GM12878 (cell line): Measurements from ENCODE around the gene PPP1R13B. TPM values are rescaled to one million over a fixed set of nuclear protein-coding genes. Genes with fewer than 3 reads are reported as not detected.

ENCODE experiments used
- BCL11A ChIP-seq: IDR thresholded peaks from 2 replicates; pipeline ENCODE4 v1.6.1; 2011; ENCODE audit warnings: low read depth, low read length
- HCFC1 ChIP-seq: fragments of 150-350 bp; IDR thresholded peaks from 2 replicates; pipeline ENCODE4 v1.6.1; 2014; ENCODE audit warnings: low read length
- LARP7 ChIP-seq: fragments of 450-650 bp; IDR thresholded peaks from 2 replicates; pipeline ENCODE4 v1.6.1; 2017; ENCODE audit warnings: mild to moderate bottlenecking
- MYC ChIP-seq: IDR thresholded peaks from 2 replicates; pipeline ENCODE4 v1.6.1; 2011; ENCODE audit warnings: mild to moderate bottlenecking, low read length, moderate library complexity, inconsistent platforms; ENCODE audit not compliant: insufficient read depth, insufficient replicate concordance, insufficient read length, severe bottlenecking
- NBN ChIP-seq: fragments of 450-650 bp; IDR thresholded peaks from 2 replicates; pipeline ENCODE4 v1.6.1; 2016
- NFYB ChIP-seq: IDR thresholded peaks from 2 replicates; pipeline ENCODE4 v1.6.1; 2011; ENCODE audit warnings: low read depth, mild to moderate bottlenecking, low read length, improper control_type of control experiment, moderate library complexity; ENCODE audit not compliant: insufficient read depth
- NR2C1 ChIP-seq: fragments of 450-650 bp; IDR thresholded peaks from 2 replicates; pipeline ENCODE4 v1.6.1; 2017; ENCODE audit warnings: antibody characterized with exemption, mild to moderate bottlenecking, moderate library complexity
- POLR2A ChIP-seq: IDR thresholded peaks from 2 replicates; pipeline ENCODE4 v1.6.1; 2011; ENCODE audit warnings: low read depth, mild to moderate bottlenecking, low read length
- POU2F2 ChIP-seq: IDR thresholded peaks from 3 replicates; pipeline ENCODE4 v1.6.1; 2011; ENCODE audit warnings: low read depth, mild to moderate bottlenecking, low read length, borderline replicate concordance
- RAD51 ChIP-seq: fragments of 450-650 bp; IDR thresholded peaks from 2 replicates; pipeline ENCODE4 v1.6.1; 2016; ENCODE audit warnings: moderate library complexity, mild to moderate bottlenecking, inconsistent platforms
- RBBP5 ChIP-seq: fragments of 200-600 bp; sonication (generic); conservative IDR thresholded peaks from 2 replicates; pipeline ENCODE4 v1.6.1; 2016
- RELA ChIP-seq: fragments of 450-650 bp; IDR thresholded peaks from 2 replicates; pipeline ENCODE4 v1.8.0; 2014; ENCODE audit warnings: borderline replicate concordance; ENCODE audit not compliant: partially characterized antibody
- RFX5 ChIP-seq: IDR thresholded peaks from 2 replicates; pipeline ENCODE4 v1.6.1; 2011; ENCODE audit warnings: low read depth, low read length, improper control_type of control experiment
- SRF ChIP-seq, 2 experiments: IDR thresholded peaks; 2 replicates each; pipeline ENCODE4 v1.6.1; 2011; ENCODE audit warnings: low read depth in 2 of 2, low read length in 2 of 2, mild to moderate bottlenecking in 1 of 2, moderate library complexity in 1 of 2
- SUZ12 ChIP-seq: fragments of 200-600 bp; sonication (generic); IDR thresholded peaks from one replicate; pipeline ENCODE4 v1.6.1; 2018; ENCODE audit warnings: antibody characterized with exemption, mild to moderate bottlenecking; ENCODE audit not compliant: unreplicated experiment
- ZNF274 ChIP-seq: IDR thresholded peaks from one replicate; pipeline ENCODE4 v1.8.0; 2011; ENCODE audit not compliant: insufficient read length, insufficient read depth
- polyA plus RNA-seq, 11 experiments: library from polyadenylated mRNA; depleted of rRNA in 4 of 11; unstranded in 6 of 11; stranded (reverse) in 5 of 11; fragments of >200 nt; fragmentation: Nextera tagmentation in 4 of 11; fragmentation: Illumina TruSeq in 1 of 11; extraction: Ambion mirVana in 4 of 11; extraction: Trizol in 1 of 11; gene quantifications; 1 replicate in 1 of 11; 2 replicates in 10 of 11; pipeline versions ENCODE4 v1.2.1 to v1.2.3, GENCODE V29; 2011 to 2016; ENCODE audit warnings: inconsistent platforms in 2 of 11, missing spikeins in 2 of 11, low read depth in 1 of 11
- total RNA-seq, 4 experiments: library from RNA; depleted of rRNA in 3 of 4; stranded (reverse); fragments of >200 nt in 3 of 4; fragmentation: Illumina TruSeq in 1 of 4; extraction: Trizol in 1 of 4; gene quantifications; 2 replicates each; pipeline versions ENCODE4 v1.2.1 to v1.2.3, GENCODE V29; 2013 to 2021
- TF ChIP-seq, protein P1 (sequence below): IDR thresholded peaks from 2 replicates; pipeline ENCODE4 v1.6.1; 2012; ENCODE audit warnings: improper control_type of control experiment, low read depth, low read length; ENCODE audit not compliant: insufficient replicate concordance

PPP1R13B gene
- total and polyA plus RNA-seq, 10 of the 15 experiments (the other 5 are each of a cell fraction or from before 2014, with no cell fraction given), result 0.16 to 8.1 (median 3.2) TPM

DNA sequence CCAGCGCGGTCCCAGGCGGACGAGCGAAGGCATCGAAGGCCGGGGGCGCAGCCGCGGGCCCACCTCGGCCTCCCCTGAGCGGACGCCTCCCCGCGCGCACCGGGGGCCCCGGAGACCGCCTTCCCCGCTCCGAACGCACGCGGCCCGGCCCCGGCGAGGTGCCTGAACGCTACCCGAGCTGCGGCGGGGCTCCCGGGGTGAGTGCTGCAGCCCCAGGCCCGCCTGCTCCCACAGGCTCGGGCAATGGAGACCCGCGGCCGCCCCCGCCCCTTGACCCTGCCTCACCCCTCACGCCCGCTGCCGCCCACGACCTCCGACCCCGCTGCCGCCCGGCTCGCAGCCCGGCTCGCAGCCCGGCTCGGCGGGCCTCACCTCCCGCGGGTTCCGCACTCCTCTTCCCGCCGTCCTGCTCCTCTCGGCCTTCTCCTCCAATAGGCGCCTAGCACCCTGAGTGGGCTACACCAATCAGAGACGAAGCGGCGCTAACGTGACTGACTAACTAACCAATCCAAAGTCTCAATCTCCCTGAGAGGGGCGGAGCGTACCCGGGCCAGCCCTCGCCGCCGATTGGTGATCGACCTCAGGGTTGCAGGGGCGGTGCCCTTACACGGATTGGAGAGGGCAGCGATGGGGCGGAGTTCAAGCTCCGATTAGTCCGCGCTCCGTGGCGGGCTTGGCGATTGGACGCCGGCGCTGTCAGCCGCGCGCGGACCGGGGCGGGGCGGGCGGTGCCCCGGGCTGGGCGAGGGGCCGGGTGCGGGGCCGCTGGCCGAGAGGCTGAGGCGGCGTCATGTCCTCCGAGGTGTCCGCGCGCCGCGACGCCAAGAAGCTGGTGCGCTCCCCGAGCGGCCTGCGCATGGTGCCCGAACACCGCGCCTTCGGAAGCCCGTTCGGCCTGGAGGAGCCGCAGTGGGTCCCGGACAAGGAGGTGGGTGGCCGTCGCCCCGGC, 132.0 kb downstream of the PPP1R13B start, which contains the start of the genes XRCC3 and ZFYVE21 (continued):
- TF ChIP-seq, protein P1, sequence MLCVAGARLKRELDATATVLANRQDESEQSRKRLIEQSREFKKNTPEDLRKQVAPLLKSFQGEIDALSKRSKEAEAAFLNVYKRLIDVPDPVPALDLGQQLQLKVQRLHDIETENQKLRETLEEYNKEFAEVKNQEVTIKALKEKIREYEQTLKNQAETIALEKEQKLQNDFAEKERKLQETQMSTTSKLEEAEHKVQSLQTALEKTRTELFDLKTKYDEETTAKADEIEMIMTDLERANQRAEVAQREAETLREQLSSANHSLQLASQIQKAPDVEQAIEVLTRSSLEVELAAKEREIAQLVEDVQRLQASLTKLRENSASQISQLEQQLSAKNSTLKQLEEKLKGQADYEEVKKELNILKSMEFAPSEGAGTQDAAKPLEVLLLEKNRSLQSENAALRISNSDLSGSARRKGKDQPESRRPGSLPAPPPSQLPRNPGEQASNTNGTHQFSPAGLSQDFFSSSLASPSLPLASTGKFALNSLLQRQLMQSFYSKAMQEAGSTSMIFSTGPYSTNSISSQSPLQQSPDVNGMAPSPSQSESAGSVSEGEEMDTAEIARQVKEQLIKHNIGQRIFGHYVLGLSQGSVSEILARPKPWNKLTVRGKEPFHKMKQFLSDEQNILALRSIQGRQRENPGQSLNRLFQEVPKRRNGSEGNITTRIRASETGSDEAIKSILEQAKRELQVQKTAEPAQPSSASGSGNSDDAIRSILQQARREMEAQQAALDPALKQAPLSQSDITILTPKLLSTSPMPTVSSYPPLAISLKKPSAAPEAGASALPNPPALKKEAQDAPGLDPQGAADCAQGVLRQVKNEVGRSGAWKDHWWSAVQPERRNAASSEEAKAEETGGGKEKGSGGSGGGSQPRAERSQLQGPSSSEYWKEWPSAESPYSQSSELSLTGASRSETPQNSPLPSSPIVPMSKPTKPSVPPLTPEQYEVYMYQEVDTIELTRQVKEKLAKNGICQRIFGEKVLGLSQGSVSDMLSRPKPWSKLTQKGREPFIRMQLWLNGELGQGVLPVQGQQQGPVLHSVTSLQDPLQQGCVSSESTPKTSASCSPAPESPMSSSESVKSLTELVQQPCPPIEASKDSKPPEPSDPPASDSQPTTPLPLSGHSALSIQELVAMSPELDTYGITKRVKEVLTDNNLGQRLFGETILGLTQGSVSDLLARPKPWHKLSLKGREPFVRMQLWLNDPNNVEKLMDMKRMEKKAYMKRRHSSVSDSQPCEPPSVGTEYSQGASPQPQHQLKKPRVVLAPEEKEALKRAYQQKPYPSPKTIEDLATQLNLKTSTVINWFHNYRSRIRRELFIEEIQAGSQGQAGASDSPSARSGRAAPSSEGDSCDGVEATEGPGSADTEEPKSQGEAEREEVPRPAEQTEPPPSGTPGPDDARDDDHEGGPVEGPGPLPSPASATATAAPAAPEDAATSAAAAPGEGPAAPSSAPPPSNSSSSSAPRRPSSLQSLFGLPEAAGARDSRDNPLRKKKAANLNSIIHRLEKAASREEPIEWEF, result no peak
- TF ChIP-seq ZNF274, result no peak
- TF ChIP-seq NFYB, result peak; percentile 97
- TF ChIP-seq POLR2A, result peak; percentile 92
- no peak; a peak in 1 of 4 replicates for TF ChIP-seq SRF (IDR thresholded peaks at IDR 0.05; ENCODE audit: low read depth in 2 of 2, low read length in 2 of 2)
- no peak for TF ChIP-seq SUZ12
- TF ChIP-seq RELA, result no peak
- peak; percentile 94 for TF ChIP-seq LARP7
- no peak for TF ChIP-seq BCL11A
- peak; percentile 70 for TF ChIP-seq RFX5
- TF ChIP-seq HCFC1, result peak; percentile 38; the same call in 1 of the 2 replicates
- peak; percentile 78; the same call in 1 of the 2 replicates for TF ChIP-seq RAD51
- TF ChIP-seq NBN, result no peak
- TF ChIP-seq POU2F2, result peak; percentile 56; the same call in 1 of the 3 replicates
- TF ChIP-seq MYC, result peak; percentile 26
- no peak for TF ChIP-seq RBBP5
- TF ChIP-seq NR2C1, result peak; percentile 74
